GM21390 (cell line): ENCODE measurements around the gene NPAS3.

Experiments used
- ATAC-seq: cut with Tn5 transposase; IDR thresholded peaks from one replicate; pipeline ENCODE4 v1.9.1; 2021; ENCODE audit not compliant: unreplicated experiment

NPAS3 gene

GRCh38 chr14:33309106-33309505, 370.4 kb downstream of the NPAS3 start:
- ATAC-seq = no peak

GRCh38 chr14:33315217-33315616, 376.5 kb downstream of the NPAS3 start:
- no peak for ATAC-seq

- no peak for ATAC-seq
These were observed 377.0 kb downstream of the NPAS3 start for GRCh38 chr14:33315721-33316120.

- no peak for ATAC-seq
These were observed 379.0 kb downstream of the NPAS3 start for GRCh38 chr14:33317675-33318074.

GRCh38 chr14:33323979-33324378, 385.3 kb downstream of the NPAS3 start:
- ATAC-seq = no peak

GRCh38 chr14:33331176-33331949, 392.7 kb downstream of the NPAS3 start:
- no peak for ATAC-seq

GRCh38 chr14:33332497-33332896, 393.8 kb downstream of the NPAS3 start:
- no peak for ATAC-seq

- no peak for ATAC-seq
These were observed 396.7 kb downstream of the NPAS3 start for GRCh38 chr14:33335366-33335765.

GRCh38 chr14:33342299-33342974, 403.8 kb downstream of the NPAS3 start:
- no peak for ATAC-seq

- no peak for ATAC-seq
These were observed 404.3 kb downstream of the NPAS3 start for GRCh38 chr14:33343016-33343415.

GRCh38 chr14:33347796-33348195, 409.1 kb downstream of the NPAS3 start:
- no peak for ATAC-seq

- no peak for ATAC-seq
These were observed 409.8 kb downstream of the NPAS3 start for GRCh38 chr14:33348510-33348909.

GRCh38 chr14:33349871-33350270, 411.2 kb downstream of the NPAS3 start:
- no peak for ATAC-seq

GRCh38 chr14:33350366-33350990, 411.8 kb downstream of the NPAS3 start:
- ATAC-seq = no peak

- no peak for ATAC-seq
These were observed 414.1 kb downstream of the NPAS3 start for GRCh38 chr14:33352821-33353220.

- no peak for ATAC-seq
These were observed 417.5 kb downstream of the NPAS3 start for GRCh38 chr14:33356181-33356580.

- no peak for ATAC-seq
These were observed 418.7 kb downstream of the NPAS3 start for GRCh38 chr14:33357225-33358010.

GRCh38 chr14:33359288-33359881, 420.7 kb downstream of the NPAS3 start:
- ATAC-seq = no peak

GRCh38 chr14:33362934-33363333, 424.3 kb downstream of the NPAS3 start:
- no peak for ATAC-seq

GRCh38 chr14:33363682-33364081, 425.0 kb downstream of the NPAS3 start:
- ATAC-seq = no peak

GRCh38 chr14:33364466-33364865, 425.8 kb downstream of the NPAS3 start:
- no peak for ATAC-seq
